ENCODE measurements around the gene VPS51.

VPS51 gene

DNA sequence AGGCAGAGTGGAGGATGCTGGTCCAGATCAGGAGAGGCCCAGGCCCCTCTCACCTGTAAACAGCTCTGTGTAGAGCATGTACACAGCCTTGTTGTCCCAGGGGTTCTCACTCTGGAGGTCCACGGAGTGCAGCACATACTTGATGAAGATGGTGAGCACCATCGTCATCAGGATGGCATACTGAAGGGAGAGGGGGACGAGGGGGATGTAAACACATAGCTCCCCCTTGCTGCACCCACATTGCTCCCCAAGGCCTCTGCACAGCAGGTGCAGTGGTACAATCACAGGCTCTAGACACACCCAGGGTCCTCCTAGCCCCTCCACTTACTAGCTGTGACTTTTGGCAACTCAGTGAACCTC is 35.4 kb downstream of the VPS51 start:
- no peak for TF ChIP-seq CTCF (IDR thresholded peaks at IDR 0.05; ENCODE audit: low read depth, low read length)
- DNase-seq (ENCODE audit: low read depth in 2 of 2) = no peak
- no peak overlapping the region for H3K4me3 ChIP-seq (replicated peaks in 1 of 2; ENCODE audit: low read depth in 2 of 2, low read length in 2 of 2)

DNA sequence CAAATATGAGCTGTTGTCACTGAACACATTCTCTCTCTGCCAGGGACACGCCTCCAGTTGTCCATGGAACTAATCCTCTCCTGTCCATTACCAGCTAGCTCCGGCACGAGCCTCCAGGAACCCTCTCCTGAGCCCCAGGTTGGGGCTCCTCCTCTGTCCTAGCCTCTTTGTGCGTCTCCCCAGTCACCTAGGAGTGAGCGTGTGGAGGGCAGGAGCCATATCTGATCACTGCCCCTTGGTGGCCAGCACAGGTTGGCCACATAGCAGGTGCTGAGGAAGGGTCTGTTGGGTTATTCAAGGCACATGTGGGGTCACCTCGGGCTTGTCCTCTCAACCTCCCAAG is 35.9 kb downstream of the VPS51 start:
- DNase-seq (ENCODE audit: low read depth in 2 of 2) = no peak
- H3K4me3 ChIP-seq (replicated peaks in 1 of 2; ENCODE audit: low read depth in 2 of 2, low read length in 2 of 2) = no peak overlapping the region
- no peak for TF ChIP-seq CTCF (IDR thresholded peaks at IDR 0.05; ENCODE audit: low read depth, low read length)

GRCh38 chr11:65132238-65132987 is 36.4 kb downstream of the VPS51 start:
- peak overlapping the region in 1 of 2 donors; percentile 95 for H3K4me3 ChIP-seq (replicated peaks in 1 of 2; ENCODE audit: low read depth in 2 of 2, low read length in 2 of 2)
- no peak for TF ChIP-seq CTCF (IDR thresholded peaks at IDR 0.05; ENCODE audit: low read depth, low read length)
- no peak for DNase-seq (ENCODE audit: low read depth in 2 of 2)

GRCh38 chr11:65132988-65133700 is 37.1 kb downstream of the VPS51 start:
- DNase-seq (ENCODE audit: low read depth in 2 of 2) = no peak
- H3K4me3 ChIP-seq (replicated peaks in 1 of 2; ENCODE audit: low read depth in 2 of 2, low read length in 2 of 2) = peak overlapping the region; percentile 95 to 98
- TF ChIP-seq CTCF (IDR thresholded peaks at IDR 0.05; ENCODE audit: low read depth, low read length) = no peak

DNA sequence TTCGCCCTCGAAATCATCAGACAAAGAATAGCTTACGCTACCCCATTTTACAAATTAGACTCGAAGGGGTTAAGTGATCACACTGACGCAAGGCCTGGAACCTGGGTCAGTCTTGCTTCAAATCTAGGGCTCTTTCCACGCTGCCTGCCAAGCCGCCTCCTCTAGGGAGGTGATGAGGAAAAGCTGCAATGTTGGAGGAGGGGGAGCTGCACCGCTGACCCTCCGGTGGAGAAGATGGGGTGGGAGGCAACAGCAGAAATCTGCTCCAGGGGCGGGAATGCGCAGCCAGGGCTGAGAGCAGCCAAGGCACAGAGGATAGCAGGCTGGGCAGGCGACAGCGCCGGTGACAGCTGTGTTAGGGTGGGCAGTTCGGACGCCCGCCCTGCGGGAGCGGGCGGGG is 37.7 kb downstream of the VPS51 start:
- peak; percentile 31 to 67 for DNase-seq (ENCODE audit: low read depth in 2 of 2)
- peak overlapping the region; percentile 95 to 98 for H3K4me3 ChIP-seq (replicated peaks in 1 of 2; ENCODE audit: low read depth in 2 of 2, low read length in 2 of 2)
- TF ChIP-seq CTCF (IDR thresholded peaks at IDR 0.05; ENCODE audit: low read depth, low read length) = no peak

DNA sequence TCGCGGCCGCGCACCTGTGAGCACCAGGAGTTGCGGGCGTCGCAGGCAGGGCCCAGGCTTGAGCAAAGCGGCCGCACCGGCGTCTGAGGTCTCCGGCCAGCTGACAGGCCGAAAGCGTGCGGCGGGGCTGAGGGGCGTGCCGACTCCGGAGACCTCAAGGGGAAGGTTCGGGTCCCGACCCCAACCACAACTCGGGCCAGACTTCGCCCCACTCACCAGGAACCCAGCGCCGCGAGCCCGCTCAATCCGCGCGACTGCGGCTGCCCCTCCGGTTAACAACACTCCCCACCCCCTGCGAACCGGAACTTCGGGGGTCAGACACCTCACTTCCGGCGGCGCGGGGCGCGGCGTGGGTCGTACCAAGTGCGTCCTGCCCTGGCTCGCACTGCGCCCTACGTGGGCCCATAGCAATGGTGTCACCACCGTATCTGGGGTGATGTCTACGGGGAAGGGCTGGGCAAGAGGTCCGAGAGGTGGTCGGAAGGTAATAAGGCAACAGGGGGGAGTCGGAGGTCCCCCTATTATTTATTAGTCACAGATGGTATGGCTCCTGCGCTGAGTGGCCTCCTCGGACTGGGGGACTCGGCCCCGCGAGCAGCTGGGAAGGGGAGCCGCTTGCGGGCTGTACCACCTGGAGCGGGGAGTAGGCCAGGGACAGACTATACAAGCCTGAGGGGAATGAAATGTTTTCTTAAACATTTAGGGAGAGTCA is 38.4 kb downstream of the VPS51 start, which contains the start of gene SYVN1:
Gene SYVN1, minus strand, starts transcription at position 280 of the 712 bp plus-strand sequence. CDS start 918 bp downstream, outside the sequence.
- no peak for TF ChIP-seq CTCF (IDR thresholded peaks at IDR 0.05; ENCODE audit: low read depth, low read length)
- peak; percentile 88 to 91 for DNase-seq (ENCODE audit: low read depth in 2 of 2)
- H3K4me3 ChIP-seq (replicated peaks in 1 of 2; ENCODE audit: low read depth in 2 of 2, low read length in 2 of 2) = peak within 1 kb of the TSS; percentile 95 to 98

Measured in cardiac fibroblast (primary cell).